Measurements from ENCODE around the gene NOP10. TPM values are rescaled to one million over a fixed set of nuclear protein-coding genes. Genes with fewer than 3 reads are reported as not detected.

NOP10 gene
- total and polyA plus RNA-seq, 2 donors from 2014 or later, result 92.9 to 383 TPM

- Histone ChIP-seq H3K9ac (ENCODE audit: low read length in 3 of 3) (no peak overlapping the region), H3K4me1 (ENCODE audit: control insufficient read depth in 2 of 3, insufficient read depth in 2 of 3, low read depth in 1 of 3, low read length in 3 of 3) (peaks cover 0 to 12% (median 0%) of the 10 kb centered on the region in 3 donors), H3K9me3 (ENCODE audit: control insufficient read depth in 2 of 3, insufficient read depth in 1 of 3, low read length in 3 of 3) (no peaks in the 10 kb centered on the region), H3K36me3 (ENCODE audit: control insufficient read depth in 2 of 3, insufficient read depth in 3 of 3, low read length in 3 of 3) (no peaks in the 10 kb centered on the region), H3K27me3 (ENCODE audit: control insufficient read depth, insufficient read depth, low read length) (no peaks in the 10 kb centered on the region), H3K27ac (ENCODE audit: low read depth in 2 of 2, low read length in 2 of 2) (no peak overlapping the region), H3K4me3 (ENCODE audit: low read length in 3 of 3) (no peak overlapping the region)
- no peak for FAIRE-seq
- intact Hi-C loops (cut with DNase I), result no loop called here
- DNase-seq, result no peak
- TF ChIP-seq CTCF (IDR thresholded peaks at IDR 0.05; ENCODE audit: borderline replicate concordance, extremely low read depth, insufficient read depth), result no peak
Measured at GRCh38 chr15:34370643-34371042, 27.7 kb upstream of the NOP10 start.

GRCh38 chr15:34370129-34370528, 27.2 kb upstream of the NOP10 start:
- DNase-seq (no peak), FAIRE-seq (no peak)
- intact Hi-C loops (cut with DNase I), result no loop called here
- no peaks in the 10 kb centered on the region for H3K27me3 ChIP-seq (ENCODE audit: control insufficient read depth, insufficient read depth, low read length)
- H3K4me1 ChIP-seq (ENCODE audit: control insufficient read depth in 2 of 3, insufficient read depth in 2 of 3, low read depth in 1 of 3, low read length in 3 of 3), result peaks cover 0 to 17% (median 0%) of the 10 kb centered on the region in 3 donors
- H3K4me3 ChIP-seq (ENCODE audit: low read length in 3 of 3), result no peak overlapping the region
- no peak for TF ChIP-seq CTCF (IDR thresholded peaks at IDR 0.05; ENCODE audit: borderline replicate concordance, extremely low read depth, insufficient read depth)
- no peak overlapping the region for H3K9ac ChIP-seq (ENCODE audit: low read length in 3 of 3)
- H3K9me3 ChIP-seq (ENCODE audit: control insufficient read depth in 2 of 3, insufficient read depth in 1 of 3, low read length in 3 of 3), result no peaks in the 10 kb centered on the region
- no peak overlapping the region for H3K27ac ChIP-seq (ENCODE audit: low read depth in 2 of 2, low read length in 2 of 2)
- no peaks in the 10 kb centered on the region for H3K36me3 ChIP-seq (ENCODE audit: control insufficient read depth in 2 of 3, insufficient read depth in 3 of 3, low read length in 3 of 3)

- Histone ChIP-seq H3K9ac (ENCODE audit: low read length in 3 of 3) (peak within 1 kb of the TSS; percentile 67 to 94 (median 81)), H3K4me3 (ENCODE audit: low read length in 3 of 3) (peak within 1 kb of the TSS; percentile 77 to 85 (median 83)), H3K27me3 (ENCODE audit: control insufficient read depth, insufficient read depth, low read length) (no peaks in the 10 kb centered on the region), H3K36me3 (ENCODE audit: control insufficient read depth in 2 of 3, insufficient read depth in 3 of 3, low read length in 3 of 3) (no peaks in the 10 kb centered on the region), H3K4me1 (ENCODE audit: control insufficient read depth in 2 of 3, insufficient read depth in 2 of 3, low read depth in 1 of 3, low read length in 3 of 3) (peaks cover 0 to 17% (median 0%) of the 10 kb centered on the region in 3 donors), H3K27ac (ENCODE audit: low read depth in 2 of 2, low read length in 2 of 2) (peak within 1 kb of the TSS; percentile 91 to 96), H3K9me3 (ENCODE audit: control insufficient read depth in 2 of 3, insufficient read depth in 1 of 3, low read length in 3 of 3) (no peaks in the 10 kb centered on the region)
- DNase-seq (peak; percentile 90 to 97 (median 95)), FAIRE-seq (no peak)
- intact Hi-C loops (cut with DNase I), result loop anchor here (5.0 kb wide), 1 partner anchor 125 kb away; no protein-coding TSS in a partner anchor
- peak; percentile 95 for TF ChIP-seq CTCF (IDR thresholded peaks at IDR 0.05; ENCODE audit: borderline replicate concordance, extremely low read depth, insufficient read depth)
Measured at GRCh38 chr15:34367101-34368081, 24.5 kb upstream of the NOP10 start, which contains the start of gene LPCAT4. Gene LPCAT4, minus strand, starts transcription at chr15:34367196. Its CDS starts 96 bp downstream, at chr15:34367100.
